Effector memory CD4-positive, alpha-beta T cell (primary cell): ENCODE data around the gene DPPA2.

Experiments
- DNase-seq, 3 donors: peaks; one replicate each; pipeline ENCODE4 v3.0.0-alpha.2; 2020
- H3K27ac ChIP-seq: 2 replicates; pipeline ENCODE4 v1.7.0; 2013; ENCODE audit warnings: mild to moderate bottlenecking, low read length, moderate library complexity; ENCODE audit not compliant: insufficient read depth, poor library complexity, severe bottlenecking
- H3K27me3 ChIP-seq: replicated peaks from 2 replicates; pipeline ENCODE4 v1.7.0; 2013; ENCODE audit warnings: mild to moderate bottlenecking, low read length; ENCODE audit not compliant: insufficient read depth, control insufficient read depth, poor library complexity, severe bottlenecking
- H3K36me3 ChIP-seq: 2 replicates; pipeline ENCODE4 v1.7.0; 2013; ENCODE audit warnings: mild to moderate bottlenecking, low read length, moderate library complexity; ENCODE audit not compliant: control insufficient read depth, insufficient read depth
- H3K4me1 ChIP-seq: 2 replicates; pipeline ENCODE4 v1.7.0; 2013; ENCODE audit warnings: low read length, mild to moderate bottlenecking; ENCODE audit not compliant: control insufficient read depth, insufficient read depth, poor library complexity, severe bottlenecking
- H3K4me3 ChIP-seq: 2 replicates; pipeline ENCODE4 v1.7.0; 2013; ENCODE audit warnings: low read length, low read depth, mild to moderate bottlenecking; ENCODE audit not compliant: insufficient read depth, poor library complexity, severe bottlenecking
- H3K9me3 ChIP-seq: 2 replicates; pipeline ENCODE4 v1.7.0; 2013; ENCODE audit warnings: mild to moderate bottlenecking, low read length, moderate library complexity; ENCODE audit not compliant: control insufficient read depth

DPPA2 gene

DNA sequence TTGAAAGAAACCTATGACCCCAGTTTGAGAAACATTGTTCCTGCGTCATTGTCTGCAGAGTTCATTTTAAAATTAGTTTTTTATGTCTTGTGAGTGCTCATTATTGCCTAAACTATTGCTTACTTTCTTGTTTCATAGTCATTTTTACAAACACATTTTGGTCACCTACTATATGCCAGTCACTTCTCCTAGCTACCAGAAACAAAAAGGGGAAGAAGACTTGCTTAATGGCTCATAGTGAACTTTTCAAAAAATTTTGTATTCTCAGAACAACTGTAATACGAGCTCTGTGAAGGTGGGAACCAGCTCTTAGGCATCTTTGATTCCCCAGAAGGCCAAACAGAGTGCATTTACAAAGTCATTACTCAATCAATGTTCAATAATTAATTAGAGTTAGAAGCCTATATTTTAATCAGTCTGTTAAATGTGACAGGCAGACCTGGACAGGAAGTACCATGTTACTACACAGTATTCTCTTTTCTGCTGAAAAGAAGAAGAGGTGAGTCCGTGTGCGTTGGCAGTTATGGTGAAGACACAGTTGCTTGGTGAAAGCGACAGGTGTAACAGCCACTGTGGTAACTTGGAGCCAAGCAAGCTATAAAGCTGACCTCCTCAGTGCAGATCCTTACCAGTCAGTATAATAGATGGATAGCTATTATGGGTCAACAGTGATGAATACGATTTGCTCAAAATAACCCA lies 46.6 kb downstream of the DPPA2 start:
- Histone ChIP-seq H3K4me3 (no peak overlapping the region), H3K27ac (no peak overlapping the region), H3K4me1 (no peaks in the 10 kb centered on the region), H3K27me3 (no peaks in the 10 kb centered on the region), H3K36me3 (no peaks in the 10 kb centered on the region), H3K9me3 (no peaks in the 10 kb centered on the region)
- no peak for DNase-seq

DNA sequence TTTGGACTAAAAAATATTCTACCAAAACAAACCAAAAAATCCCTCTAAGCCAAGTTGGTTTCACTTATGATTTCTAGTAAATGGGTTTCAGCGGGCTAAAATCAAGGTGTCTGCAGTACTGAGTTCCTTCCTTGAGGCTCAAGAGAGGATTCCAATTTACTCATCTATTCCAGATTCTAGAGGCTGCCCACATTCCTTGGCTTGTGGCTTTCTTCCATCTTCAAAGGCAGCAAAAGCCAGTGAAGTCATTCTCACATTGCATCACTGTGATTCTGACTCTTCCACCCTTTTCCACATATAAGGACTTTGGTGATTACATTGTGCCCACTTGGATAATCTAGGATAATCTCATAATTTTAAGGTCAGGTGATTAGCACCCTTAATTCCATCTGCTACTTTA lies 48.1 kb downstream of the DPPA2 start:
- H3K27me3 ChIP-seq, result no peaks in the 10 kb centered on the region
- H3K4me3 ChIP-seq, result no peak overlapping the region
- H3K9me3 ChIP-seq, result no peaks in the 10 kb centered on the region
- no peaks in the 10 kb centered on the region for H3K36me3 ChIP-seq
- H3K4me1 ChIP-seq, result no peaks in the 10 kb centered on the region
- no peak overlapping the region for H3K27ac ChIP-seq
- DNase-seq, result no peak

DNA sequence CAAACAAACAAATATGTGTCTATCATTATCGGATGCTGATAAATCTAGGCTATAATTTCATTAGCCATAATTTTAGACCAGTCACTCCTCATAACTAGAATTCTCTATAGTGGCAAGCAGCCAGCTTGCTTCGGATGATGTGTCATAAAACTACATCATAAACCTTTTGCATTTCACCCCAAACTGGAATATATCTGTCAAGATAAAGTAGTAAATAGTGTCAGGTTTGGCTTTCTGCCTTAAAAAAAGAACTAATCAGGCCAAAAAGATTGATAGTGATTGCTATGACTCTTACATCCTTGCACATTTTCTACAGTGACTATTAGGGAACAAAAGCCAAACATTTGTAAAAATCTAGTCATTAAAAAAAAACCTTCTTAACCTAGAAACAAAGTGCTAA lies 51.0 kb downstream of the DPPA2 start:
- DNase-seq, result no peak
- Histone ChIP-seq H3K36me3 (no peaks in the 10 kb centered on the region), H3K27me3 (no peaks in the 10 kb centered on the region), H3K9me3 (no peaks in the 10 kb centered on the region), H3K4me3 (no peak overlapping the region), H3K27ac (no peak overlapping the region), H3K4me1 (no peaks in the 10 kb centered on the region)

- no peaks in the 10 kb centered on the region for H3K9me3 ChIP-seq
- H3K27me3 ChIP-seq, result no peaks in the 10 kb centered on the region
- H3K4me1 ChIP-seq, result no peaks in the 10 kb centered on the region
- no peak overlapping the region for H3K27ac ChIP-seq
- no peaks in the 10 kb centered on the region for H3K36me3 ChIP-seq
- DNase-seq, result no peak
- H3K4me3 ChIP-seq, result no peak overlapping the region
Measured at GRCh38 chr3:109257269-109257668, 59.0 kb downstream of the DPPA2 start.

- H3K4me3 ChIP-seq, result no peak overlapping the region
- DNase-seq, result no peak
Measured at GRCh38 chr3:109254770-109255169, 61.5 kb downstream of the DPPA2 start.

DNA sequence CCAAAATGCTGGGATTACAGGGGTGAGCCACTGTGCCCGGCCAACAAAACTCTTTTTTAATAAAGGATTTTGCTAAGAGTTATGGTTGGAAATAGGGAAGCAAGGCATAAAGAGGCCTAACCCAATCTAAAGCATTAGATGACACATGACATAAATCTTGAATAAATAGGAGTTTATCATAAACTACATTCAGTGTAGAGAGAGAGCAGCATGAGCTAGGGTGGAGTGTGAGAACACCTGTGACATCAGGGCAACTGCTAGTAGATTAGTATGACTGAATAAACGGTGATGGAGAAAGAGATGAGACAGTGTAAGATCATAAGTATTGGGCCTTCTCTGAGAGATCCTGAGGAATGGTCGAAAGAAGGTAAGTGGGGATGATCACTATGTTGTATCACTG lies 63.7 kb downstream of the DPPA2 start:
- Histone ChIP-seq H3K36me3 (no peaks in the 10 kb centered on the region), H3K27me3 (no peaks in the 10 kb centered on the region), H3K4me1 (no peaks in the 10 kb centered on the region), H3K9me3 (no peaks in the 10 kb centered on the region), H3K27ac (no peak overlapping the region), H3K4me3 (no peak overlapping the region)
- DNase-seq, result no peak

More at GRCh38 chr3:109254770-109255169, 61.5 kb downstream of the DPPA2 start:
- Histone ChIP-seq H3K36me3 (no peaks in the 10 kb centered on the region), H3K27ac (no peak overlapping the region), H3K4me1 (no peaks in the 10 kb centered on the region), H3K27me3 (no peaks in the 10 kb centered on the region), H3K9me3 (no peaks in the 10 kb centered on the region)
